Upper lobe of left lung (tissue), 4 donors: ENCODE results near the gene RNF44.

ENCODE experiments used
- CTCF ChIP-seq, 6 experiments: fragments of 450-650 bp in 4 of 6; fragments of 200-600 bp in 2 of 6; sonication (generic) in 2 of 6; IDR thresholded peaks; one replicate each; pipeline ENCODE4 v1.5.1; 2016 to 2019; ENCODE audit warnings: antibody characterized with exemption in 6 of 6
- POLR2A ChIP-seq, 4 donors: fragments of 450-650 bp; IDR thresholded peaks; one replicate each; pipeline ENCODE4 v1.5.1; 2016 to 2017; ENCODE audit warnings: antibody characterized with exemption in 4 of 4, mild to moderate bottlenecking in 2 of 4

DNA sequence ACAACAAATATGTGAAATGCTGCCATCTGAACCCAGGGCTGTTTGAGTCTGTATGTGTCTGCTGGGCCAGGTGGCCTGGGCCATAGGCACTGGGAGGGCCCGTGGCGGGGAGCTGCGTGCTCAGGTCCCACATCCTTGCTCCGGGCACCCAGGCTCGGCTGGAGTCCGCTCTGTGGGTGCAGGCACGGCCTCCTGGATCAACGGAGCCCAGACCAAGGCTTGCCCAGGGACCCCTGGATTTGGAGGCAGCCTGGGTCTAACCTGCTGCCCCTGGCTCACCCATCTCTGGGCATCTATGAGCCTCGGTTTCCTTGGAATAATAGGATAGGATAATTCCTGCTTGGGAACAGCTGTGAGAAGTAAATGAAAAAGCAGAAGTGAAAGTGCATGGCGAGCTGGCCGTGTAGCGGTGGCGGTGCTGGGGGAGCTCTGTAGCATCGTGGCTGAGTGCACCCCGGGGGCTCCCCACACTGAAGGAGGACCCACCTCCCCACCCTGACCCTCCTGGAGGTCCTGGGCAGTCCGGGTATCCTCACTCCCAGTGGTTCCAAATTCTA is 13.2 kb upstream of the RNF44 start:
- TF ChIP-seq POLR2A (IDR thresholded peaks at IDR 0.05) (no peak), CTCF (IDR thresholded peaks at IDR 0.05) (no peak)
